DOHH2 (cell line): ENCODE data around the gene DISC1.

Source experiments
- CTCF ChIP-seq: fragments of 200-600 bp; sonication (generic); IDR thresholded peaks from one replicate; pipeline ENCODE4 v1.5.1; 2014; ENCODE audit warnings: antibody characterized with exemption, mild to moderate bottlenecking, low read depth, low read length; ENCODE audit not compliant: poor library complexity, severe bottlenecking
- EZH2phosphoT487 ChIP-seq: fragments of 200-600 bp; sonication (generic); IDR thresholded peaks from 2 replicates; pipeline ENCODE4 v1.6.1; 2017; ENCODE audit warnings: borderline replicate concordance, mild to moderate bottlenecking, antibody characterized with exemption, low read length, moderate library complexity, mixed read lengths

DNA sequence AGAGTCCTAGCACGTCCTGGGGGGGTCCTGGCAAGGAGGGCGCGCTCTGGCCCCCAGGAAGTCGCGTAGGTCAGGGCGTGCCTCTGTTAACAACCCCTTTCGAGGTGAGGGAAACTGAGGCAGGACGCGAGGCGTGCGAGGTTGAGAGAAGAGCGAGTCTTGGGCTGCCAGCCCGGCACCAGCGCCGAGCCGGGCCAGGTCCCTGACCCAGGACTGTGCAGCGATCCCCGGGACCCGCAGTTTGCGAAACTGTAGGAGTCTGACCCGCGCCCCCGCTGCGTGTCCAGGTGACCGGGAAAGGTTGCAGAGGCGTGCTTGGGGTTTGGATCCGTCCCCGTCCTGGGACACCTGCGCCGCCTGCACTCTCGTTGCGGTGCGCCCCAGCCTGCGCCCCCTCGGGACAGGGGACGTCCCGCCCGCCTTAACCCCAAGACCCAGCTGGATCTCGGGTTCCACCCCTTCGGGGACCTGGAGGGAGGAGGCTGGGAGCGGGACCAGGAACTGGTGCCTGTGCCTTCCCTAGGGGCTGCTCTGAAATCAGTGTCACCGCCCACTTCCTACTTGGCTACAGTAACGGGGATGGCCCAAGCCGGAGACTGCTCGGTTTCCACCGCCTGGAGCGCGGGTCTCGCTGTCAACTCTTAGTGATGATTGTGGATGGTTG is 493 bp downstream of the DISC1 start:
- TF ChIP-seq CTCF = no peak
- TF ChIP-seq EZH2phosphoT487 = no peak
